A673 (cell line): ENCODE measurements around the gene CAPN1.

Experiments
- EZH2 ChIP-seq: fragments of 200-600 bp; sonication (generic); IDR thresholded peaks from 2 replicates; pipeline ENCODE4 v1.6.1; 2017; ENCODE audit warnings: borderline replicate concordance, low read depth, mild to moderate bottlenecking, mixed read lengths, antibody characterized with exemption, low read length; ENCODE audit not compliant: poor library complexity, severe bottlenecking
- TF ChIP-seq, protein P1 (sequence below): fragments of 300-800, 200-600 bp; sonication (generic); conservative IDR thresholded peaks from 2 replicates; pipeline ENCODE4 v1.5.1; 2017; ENCODE audit warnings: low read depth, mild to moderate bottlenecking, antibody characterized with exemption, low read length, moderate library complexity, mixed read lengths

- TF ChIP-seq, protein P1, sequence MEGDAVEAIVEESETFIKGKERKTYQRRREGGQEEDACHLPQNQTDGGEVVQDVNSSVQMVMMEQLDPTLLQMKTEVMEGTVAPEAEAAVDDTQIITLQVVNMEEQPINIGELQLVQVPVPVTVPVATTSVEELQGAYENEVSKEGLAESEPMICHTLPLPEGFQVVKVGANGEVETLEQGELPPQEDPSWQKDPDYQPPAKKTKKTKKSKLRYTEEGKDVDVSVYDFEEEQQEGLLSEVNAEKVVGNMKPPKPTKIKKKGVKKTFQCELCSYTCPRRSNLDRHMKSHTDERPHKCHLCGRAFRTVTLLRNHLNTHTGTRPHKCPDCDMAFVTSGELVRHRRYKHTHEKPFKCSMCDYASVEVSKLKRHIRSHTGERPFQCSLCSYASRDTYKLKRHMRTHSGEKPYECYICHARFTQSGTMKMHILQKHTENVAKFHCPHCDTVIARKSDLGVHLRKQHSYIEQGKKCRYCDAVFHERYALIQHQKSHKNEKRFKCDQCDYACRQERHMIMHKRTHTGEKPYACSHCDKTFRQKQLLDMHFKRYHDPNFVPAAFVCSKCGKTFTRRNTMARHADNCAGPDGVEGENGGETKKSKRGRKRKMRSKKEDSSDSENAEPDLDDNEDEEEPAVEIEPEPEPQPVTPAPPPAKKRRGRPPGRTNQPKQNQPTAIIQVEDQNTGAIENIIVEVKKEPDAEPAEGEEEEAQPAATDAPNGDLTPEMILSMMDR, result peak; percentile 86
- no peak for TF ChIP-seq EZH2
These were observed 43.8 kb downstream of the CAPN1 start for GRCh38 chr11:65225279-65226102.
